Stimulated activated CD8-positive, alpha-beta memory T cell treated with anti-CD3 and anti-CD28 coated beads, Interleukin-12 subunit alpha, Interleukin-12 subunit beta, amount 100 ng/mL, for 24 hours (primary cell): ENCODE measurements around the gene SLC30A1.

Source experiments
- DNase-seq: peaks from one replicate; pipeline ENCODE4 v3.0.0-alpha.2; 2020; ENCODE audit errors: extremely low read depth

Gene SLC30A1

DNA sequence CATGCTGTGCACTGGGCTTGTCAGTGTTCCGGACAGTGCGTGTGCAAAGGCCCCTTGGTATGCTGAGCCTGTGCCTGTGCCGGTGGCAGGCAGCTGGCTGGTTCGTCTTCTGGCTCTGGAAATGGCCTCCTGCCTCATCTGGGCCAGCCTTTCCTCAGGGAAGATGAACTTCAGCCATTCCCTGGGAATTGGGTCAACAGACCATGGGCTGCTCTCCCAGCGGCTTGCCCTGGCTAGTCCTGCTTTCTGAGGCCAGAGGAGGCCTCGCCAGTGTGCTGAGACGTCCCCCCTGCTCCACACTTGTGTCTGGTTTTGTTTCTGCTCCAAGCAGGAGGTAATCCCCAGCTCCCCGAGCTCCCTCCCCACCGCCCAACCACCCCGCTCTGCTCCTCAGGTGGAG is 54.4 kb downstream of the SLC30A1 start:
- no peak for DNase-seq

DNA sequence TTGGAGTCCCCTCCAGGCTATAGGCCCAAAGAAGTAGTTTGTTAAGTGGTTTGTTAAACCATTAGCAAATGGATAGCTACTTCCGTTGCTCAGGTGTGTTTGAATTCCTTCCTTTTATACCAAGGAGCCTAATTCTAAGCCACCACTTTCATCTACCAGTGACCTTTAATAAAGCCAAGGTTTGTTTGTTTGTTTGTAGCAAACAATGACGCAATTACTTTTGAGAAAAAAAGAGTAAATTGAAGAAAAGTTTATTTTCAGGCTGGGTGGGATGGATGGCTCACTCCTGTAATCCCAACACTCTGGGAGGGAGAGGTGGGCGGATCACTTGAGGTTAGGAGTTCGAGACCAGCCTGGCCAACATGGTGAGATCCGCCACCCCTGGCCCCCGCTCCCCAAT is 56.2 kb downstream of the SLC30A1 start:
- DNase-seq: no peak
